Endothelial cell of umbilical vein (primary cell): ENCODE measurements around the gene NOL12. TPM values are rescaled to one million over a fixed set of nuclear protein-coding genes. Genes with fewer than 3 reads are reported as not detected.
"Not testable (repeated sequence)": the region's sequence is repeated elsewhere in the genome, so short reads cannot be mapped to it uniquely, and the experiment has no call there.

Experiments
- BruUV-seq: library from RNA; stranded (reverse); fragments of 400-500 nt; replicated peaks from 2 replicates; lab custom pipeline; 2021; lab: Mats Ljungman, UMichigan
- CTCF ChIA-PET: fragments of 300-600, 350-600 bp; sonication (Branson Sonifier 250); formaldehyde crosslinking; loops from one replicate; lab custom pipeline; 2021; ENCODE audit warnings: antibody characterized with exemption, inconsistent platforms; lab: Charles Lee
- POLR2A ChIA-PET: fragments of 300-600, 350-600 bp; sonication (Branson Sonifier 250); formaldehyde crosslinking; loops from one replicate; lab custom pipeline; 2021; ENCODE audit warnings: antibody characterized with exemption, inconsistent platforms; lab: Charles Lee
- DNase-seq: peaks from one replicate; pipeline ENCODE4 v3.0.0-alpha.2; 2011; ENCODE audit warnings: low read depth, low spot score
- FAIRE-seq: peaks from 2 replicates; lab custom pipeline; 2011; peaks lifted over from hg19 to GRCh38; lab: Jason Lieb, UNC
- H2AFZ ChIP-seq: 2 replicates; pipeline ENCODE4 v1.6.0; 2012; ENCODE audit warnings: low read depth, low read length, control low read depth, inconsistent platforms
- H3K27ac ChIP-seq: 2 replicates; pipeline ENCODE4 v1.5.1; 2011; ENCODE audit warnings: low read depth, mild to moderate bottlenecking, control low read depth, low read length, moderate library complexity; ENCODE audit not compliant: insufficient read depth
- H3K27me3 ChIP-seq, 2 experiments: 2 replicates each; pipeline versions ENCODE4 v1.6.0 to v1.6.1; 2011; ENCODE audit warnings: low read length in 2 of 2, mixed read lengths in 1 of 2; ENCODE audit not compliant: control insufficient read depth in 2 of 2, insufficient read depth in 2 of 2
- H3K36me3 ChIP-seq, 2 experiments: 2 replicates in 1 of 2; 3 replicates in 1 of 2; pipeline ENCODE4 v1.5.1; 2011; ENCODE audit warnings: low read length in 2 of 2, mild to moderate bottlenecking in 1 of 2, moderate library complexity in 1 of 2; ENCODE audit not compliant: control insufficient read depth in 2 of 2, insufficient read depth in 2 of 2; ENCODE audit errors: extremely low read depth in 1 of 2
- H3K4me1 ChIP-seq: 3 replicates; pipeline ENCODE4 v1.5.1; 2011; ENCODE audit warnings: mild to moderate bottlenecking, low read length; ENCODE audit not compliant: control insufficient read depth, insufficient read depth; ENCODE audit errors: extremely low read depth
- H3K4me2 ChIP-seq: 2 replicates; pipeline ENCODE4 v1.6.1; 2011; ENCODE audit warnings: low read length, control low read depth, mixed read lengths; ENCODE audit not compliant: insufficient read depth
- H3K4me3 ChIP-seq, 3 experiments: fragments of 200-600 bp in 1 of 3; sonication (generic), shearing (Covaris generic) in 1 of 3; replicated peaks in 1 of 3; 2 replicates each; pipeline ENCODE4 v1.5.1; 2011 to 2016; ENCODE audit warnings: control low read depth in 3 of 3, low read length in 3 of 3, mild to moderate bottlenecking in 2 of 3, inconsistent platforms in 1 of 3, low read depth in 1 of 3, moderate library complexity in 1 of 3; ENCODE audit not compliant: insufficient read depth in 1 of 3
- H3K79me2 ChIP-seq: 2 replicates; pipeline ENCODE4 v1.6.0; 2012; ENCODE audit warnings: low read length, inconsistent platforms; ENCODE audit not compliant: control insufficient read depth, insufficient read depth
- H3K9ac ChIP-seq: replicated peaks from 2 replicates; pipeline ENCODE3; 2011; ENCODE audit warnings: low read length, control low read depth; ENCODE audit not compliant: insufficient read depth; ENCODE audit errors: extremely low read depth
- H3K9me1 ChIP-seq: replicated peaks from 3 replicates; pipeline ENCODE4 v1.6.0; 2011; ENCODE audit warnings: mild to moderate bottlenecking, low read length; ENCODE audit not compliant: control insufficient read depth, insufficient read depth; ENCODE audit errors: extremely low read depth
- H3K9me3 ChIP-seq: replicated peaks from 2 replicates; pipeline ENCODE4 v1.5.1; 2012; ENCODE audit warnings: low read length, inconsistent platforms; ENCODE audit not compliant: control insufficient read depth, insufficient read depth
- H4K20me1 ChIP-seq: replicated peaks from 2 replicates; pipeline ENCODE3; 2011; ENCODE audit warnings: mild to moderate bottlenecking, low read length; ENCODE audit not compliant: control insufficient read depth, insufficient read depth; ENCODE audit errors: extremely low read depth
- FOS ChIP-seq: IDR thresholded peaks from 2 replicates; pipeline ENCODE4 v1.6.1; 2011; ENCODE audit warnings: mild to moderate bottlenecking, low read length, moderate library complexity, borderline replicate concordance; ENCODE audit not compliant: insufficient read depth
- JUN ChIP-seq: IDR thresholded peaks from 2 replicates; pipeline ENCODE4 v1.6.1; 2011; ENCODE audit warnings: borderline replicate concordance, low read depth; ENCODE audit not compliant: insufficient read length, insufficient read depth
- MYC ChIP-seq: IDR thresholded peaks from one replicate; pipeline ENCODE4 v1.6.1; 2011; ENCODE audit warnings: mild to moderate bottlenecking, low read depth, low read length
- POLR2A ChIP-seq: IDR thresholded peaks from 2 replicates; pipeline ENCODE4 v1.6.1; 2012; ENCODE audit warnings: low read depth, mild to moderate bottlenecking, control low read depth, low read length
- POLR2AphosphoS5 ChIP-seq: IDR thresholded peaks from 2 replicates; pipeline ENCODE4 v1.6.1; 2012; ENCODE audit warnings: low read depth, mild to moderate bottlenecking, control low read depth, low read length, moderate library complexity; ENCODE audit not compliant: insufficient read depth
- dilution Hi-C: fragments of 300-500 bp; cut with MboI; formaldehyde crosslinking; loops from one replicate; pipeline ENCODE4 v1.15.0; 2019; ENCODE audit warnings: low sequenced_read_pairs; ENCODE audit not compliant: extremely low pct_ligation_motif_present
- intact Hi-C: fragments of 100-400 bp; cut with micrococcal nuclease; formaldehyde crosslinking; loops from one replicate; pipeline ENCODE4 v1.10.0; 2022
- polyA plus RNA-seq, 4 experiments: library from polyadenylated mRNA; depleted of rRNA in 3 of 4; stranded (reverse) in 3 of 4; unstranded in 1 of 4; fragments of >200 nt; gene quantifications; 2 replicates each; pipeline versions ENCODE4 v1.2.1 to v1.2.3, GENCODE V29; 2011 to 2012; ENCODE audit warnings: missing spikeins in 1 of 4
- total RNA-seq: library from RNA; stranded (reverse); gene quantifications from 2 replicates; pipeline ENCODE4 v1.2.3, GENCODE V29; 2021
- TF ChIP-seq, protein P1 (sequence below): IDR thresholded peaks from 2 replicates; pipeline ENCODE4 v1.6.1; 2011; ENCODE audit not compliant: insufficient read depth, insufficient read length
- TF ChIP-seq, protein P2 (sequence below), 2 donors: IDR thresholded peaks; 1 replicate in 1 of 2; 2 replicates in 1 of 2; pipeline ENCODE4 v1.5.1; 2011; ENCODE audit warnings: low read length in 2 of 2, mild to moderate bottlenecking in 2 of 2, moderate library complexity in 2 of 2, control low read depth in 1 of 2, inconsistent platforms in 1 of 2, low read depth in 1 of 2; ENCODE audit not compliant: insufficient read depth in 1 of 2; ENCODE audit errors: extremely low read depth in 1 of 2

Gene NOL12
- total and polyA plus RNA-seq, 2 donors (not counting 3 experiments of a cell fraction or from before 2014, with no cell fraction given), result 23.2 to 29.1 TPM

GRCh38 chr22:37717746-37718305 is 31.7 kb downstream of the NOL12 start:
- H3K9me1 ChIP-seq, result not testable (repeated sequence)

DNA sequence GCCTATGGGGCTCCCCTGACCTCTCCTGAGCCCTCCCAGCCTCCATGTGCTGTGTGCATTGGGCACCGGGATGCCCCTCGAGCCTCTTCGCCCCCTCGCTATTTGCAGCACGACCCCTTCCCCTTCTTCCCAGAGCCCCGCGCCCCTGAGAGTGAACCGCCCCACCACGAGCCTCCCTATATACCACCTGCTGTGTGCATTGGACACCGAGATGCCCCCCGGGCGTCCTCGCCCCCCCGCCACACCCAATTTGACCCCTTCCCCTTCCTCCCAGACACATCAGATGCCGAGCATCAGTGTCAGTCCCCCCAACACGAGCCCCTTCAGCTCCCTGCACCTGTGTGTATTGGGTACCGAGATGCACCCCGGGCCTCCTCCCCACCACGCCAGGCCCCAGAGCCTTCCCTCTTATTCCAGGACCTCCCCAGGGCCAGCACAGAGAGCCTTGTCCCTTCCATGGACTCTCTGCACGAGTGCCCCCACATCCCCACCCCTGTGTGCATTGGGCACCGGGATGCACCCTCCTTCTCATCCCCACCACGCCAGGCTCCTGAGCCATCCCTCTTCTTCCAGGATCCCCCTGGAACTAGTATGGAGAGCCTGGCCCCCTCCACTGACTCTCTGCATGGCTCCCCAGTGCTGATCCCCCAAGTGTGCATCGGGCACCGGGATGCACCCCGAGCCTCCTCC is 39.6 kb downstream of the NOL12 start:
- Histone ChIP-seq H3K9me3 (no peaks in the 10 kb centered on the region), H3K27me3 (no peaks in the 10 kb centered on the region), H3K36me3 (no peaks in the 10 kb centered on the region), H3K4me2 (no peak overlapping the region), H2AFZ (no peak overlapping the region), H3K9ac (no peak overlapping the region), H3K27ac (no peak overlapping the region), H4K20me1 (no peaks in the 10 kb centered on the region), H3K79me2 (no peaks in the 10 kb centered on the region), H3K4me1 (no peaks in the 10 kb centered on the region), H3K9me1 (no peaks in the 10 kb centered on the region), H3K4me3 (no peak overlapping the region)
- dilution Hi-C loops (no loop called here), intact Hi-C loops (no loop called here)
- POLR2A ChIA-PET, result no interaction called here
- no TSS peak for BruUV-seq
- CTCF ChIA-PET, result interaction anchor here (1.0 kb wide), 1 partner anchor 21 kb away, joined by 3 read pairs; no protein-coding TSS in a partner anchor
- TF ChIP-seq MYC (no peak), POLR2AphosphoS5 (no peak), FOS (no peak), POLR2A (no peak), JUN (no peak)
- TF ChIP-seq, protein P1, sequence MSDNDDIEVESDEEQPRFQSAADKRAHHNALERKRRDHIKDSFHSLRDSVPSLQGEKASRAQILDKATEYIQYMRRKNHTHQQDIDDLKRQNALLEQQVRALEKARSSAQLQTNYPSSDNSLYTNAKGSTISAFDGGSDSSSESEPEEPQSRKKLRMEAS, result no peak
- TF ChIP-seq, protein P2, sequence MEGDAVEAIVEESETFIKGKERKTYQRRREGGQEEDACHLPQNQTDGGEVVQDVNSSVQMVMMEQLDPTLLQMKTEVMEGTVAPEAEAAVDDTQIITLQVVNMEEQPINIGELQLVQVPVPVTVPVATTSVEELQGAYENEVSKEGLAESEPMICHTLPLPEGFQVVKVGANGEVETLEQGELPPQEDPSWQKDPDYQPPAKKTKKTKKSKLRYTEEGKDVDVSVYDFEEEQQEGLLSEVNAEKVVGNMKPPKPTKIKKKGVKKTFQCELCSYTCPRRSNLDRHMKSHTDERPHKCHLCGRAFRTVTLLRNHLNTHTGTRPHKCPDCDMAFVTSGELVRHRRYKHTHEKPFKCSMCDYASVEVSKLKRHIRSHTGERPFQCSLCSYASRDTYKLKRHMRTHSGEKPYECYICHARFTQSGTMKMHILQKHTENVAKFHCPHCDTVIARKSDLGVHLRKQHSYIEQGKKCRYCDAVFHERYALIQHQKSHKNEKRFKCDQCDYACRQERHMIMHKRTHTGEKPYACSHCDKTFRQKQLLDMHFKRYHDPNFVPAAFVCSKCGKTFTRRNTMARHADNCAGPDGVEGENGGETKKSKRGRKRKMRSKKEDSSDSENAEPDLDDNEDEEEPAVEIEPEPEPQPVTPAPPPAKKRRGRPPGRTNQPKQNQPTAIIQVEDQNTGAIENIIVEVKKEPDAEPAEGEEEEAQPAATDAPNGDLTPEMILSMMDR (IDR thresholded peaks at IDR 0.05; ENCODE audit: extremely low read depth in 1 of 2, insufficient read depth in 1 of 2, low read depth in 1 of 2, low read length in 2 of 2), result no peak
- FAIRE-seq (no peak), DNase-seq (no peak)

More at GRCh38 chr22:37717746-37718305, 31.7 kb downstream of the NOL12 start:
- H3K4me3 ChIP-seq, H3K36me3 ChIP-seq, H3K9me3 ChIP-seq, BruUV-seq, FAIRE-seq, intact Hi-C loops, H4K20me1 ChIP-seq, H3K9ac ChIP-seq, dilution Hi-C loops, H3K4me2 ChIP-seq, CTCF ChIA-PET, DNase-seq, H3K79me2 ChIP-seq, H3K4me1 ChIP-seq, H2AFZ ChIP-seq, H3K27me3 ChIP-seq, H3K27ac ChIP-seq: not testable (repeated sequence)
- POLR2A ChIA-PET, result interaction anchor here (0.6 kb wide), 2 partner anchors 17 to 20 kb away, joined by 3 read pairs; no protein-coding TSS in a partner anchor
